Central memory CD8-positive, alpha-beta T cell (primary cell): ENCODE data around the gene SUMO3.

Experiments
- ATAC-seq: fragments of 150-1000 bp; cut with Tn5 transposase; replicated peaks from 2 replicates; pipeline ENCODE4 v1.10.0; 2022; ENCODE audit warnings: mild to moderate bottlenecking, moderate FRiP score, moderate number of reproducible peaks; ENCODE audit not compliant: poor library complexity, severe bottlenecking; ENCODE audit errors: extremely low read depth
- DNase-seq, 2 donors: peaks; one replicate each; pipeline ENCODE4 v3.0.0; 2021; ENCODE audit warnings: low spot score in 2 of 2
- H3K27ac Mint-ChIP-seq: one replicate; pipeline ENCODE4 v1.8.0; 2022; ENCODE audit warnings: low read depth, mild to moderate bottlenecking, moderate library complexity, mixed read lengths
- H3K27me3 Mint-ChIP-seq: one replicate; pipeline ENCODE4 v1.8.0; 2022; ENCODE audit warnings: mixed read lengths
- H3K36me3 Mint-ChIP-seq: one replicate; pipeline ENCODE4 v1.8.0; 2022; ENCODE audit warnings: mild to moderate bottlenecking, moderate library complexity, mixed read lengths; ENCODE audit not compliant: insufficient read depth
- H3K4me1 Mint-ChIP-seq: one replicate; pipeline ENCODE4 v1.8.0; 2022; ENCODE audit warnings: mixed read lengths
- H3K4me3 Mint-ChIP-seq: one replicate; pipeline ENCODE4 v1.8.0; 2022; ENCODE audit warnings: mild to moderate bottlenecking, moderate library complexity, mixed read lengths
- H3K9me3 Mint-ChIP-seq: one replicate; pipeline ENCODE4 v1.8.0; 2022; ENCODE audit warnings: mixed read lengths

Gene SUMO3

GRCh38 chr21:44801468-44802395 is 16.1 kb downstream of the SUMO3 start, which contains the start of gene UBE2G2:
Gene UBE2G2, minus strand, starts transcription at chr21:44801820. Its CDS starts 72 bp downstream, at chr21:44801748.
- Mint-ChIP-seq H3K4me1 (peaks cover 42% of the 10 kb centered on the region), H3K27me3 (no peaks in the 10 kb centered on the region), H3K36me3 (peaks cover 30% of the 10 kb centered on the region), H3K27ac (peak within 1 kb of the TSS; percentile 78), H3K9me3 (no peaks in the 10 kb centered on the region), H3K4me3 (peak within 1 kb of the TSS; percentile 89)
- peak; percentile 93 for ATAC-seq
- peak; percentile 79 to 82 for DNase-seq

GRCh38 chr21:44800971-44801467 is 16.8 kb downstream of the SUMO3 start:
- H3K9me3 Mint-ChIP-seq: no peaks in the 10 kb centered on the region
- peak; percentile 78 for ATAC-seq
- DNase-seq: no peak
- H3K27ac Mint-ChIP-seq: peak overlapping the region; percentile 75
- peaks cover 49% of the 10 kb centered on the region for H3K4me1 Mint-ChIP-seq
- H3K4me3 Mint-ChIP-seq: peak overlapping the region; percentile 89
- H3K27me3 Mint-ChIP-seq: no peaks in the 10 kb centered on the region
- H3K36me3 Mint-ChIP-seq: peaks cover 26% of the 10 kb centered on the region

GRCh38 chr21:44800103-44800502 is 17.8 kb downstream of the SUMO3 start:
- Mint-ChIP-seq H3K4me1 (peaks cover 50% of the 10 kb centered on the region), H3K36me3 (peaks cover 21% of the 10 kb centered on the region), H3K9me3 (no peaks in the 10 kb centered on the region), H3K27ac (no peak overlapping the region), H3K27me3 (no peaks in the 10 kb centered on the region), H3K4me3 (peak overlapping the region; percentile 89)
- DNase-seq (no peak), ATAC-seq (no peak)

- Mint-ChIP-seq H3K9me3 (no peaks in the 10 kb centered on the region), H3K36me3 (peaks cover 21% of the 10 kb centered on the region), H3K4me1 (peaks cover 50% of the 10 kb centered on the region), H3K4me3 (peak overlapping the region; percentile 89), H3K27ac (peak overlapping the region; percentile 10), H3K27me3 (no peaks in the 10 kb centered on the region)
- ATAC-seq (no peak), DNase-seq (no peak)
Observed at GRCh38 chr21:44799646-44800045, 18.2 kb downstream of the SUMO3 start.

GRCh38 chr21:44797775-44798174 is 20.1 kb downstream of the SUMO3 start:
- H3K27me3 Mint-ChIP-seq: no peaks in the 10 kb centered on the region
- H3K4me3 Mint-ChIP-seq: no peak overlapping the region
- DNase-seq (no peak), ATAC-seq (no peak)
- peaks cover 19% of the 10 kb centered on the region for H3K36me3 Mint-ChIP-seq
- peaks cover 53% of the 10 kb centered on the region for H3K4me1 Mint-ChIP-seq
- H3K9me3 Mint-ChIP-seq: no peaks in the 10 kb centered on the region
- H3K27ac Mint-ChIP-seq: no peak overlapping the region

- peaks cover 52% of the 10 kb centered on the region for H3K4me1 Mint-ChIP-seq
- no peak overlapping the region for H3K27ac Mint-ChIP-seq
- H3K4me3 Mint-ChIP-seq: no peak overlapping the region
- peaks cover 23% of the 10 kb centered on the region for H3K36me3 Mint-ChIP-seq
- no peaks in the 10 kb centered on the region for H3K27me3 Mint-ChIP-seq
- ATAC-seq: no peak
- no peak for DNase-seq
- no peaks in the 10 kb centered on the region for H3K9me3 Mint-ChIP-seq
Observed at GRCh38 chr21:44795342-44795741, 22.5 kb downstream of the SUMO3 start.

- H3K4me3 Mint-ChIP-seq: no peak overlapping the region
- peaks cover 20% of the 10 kb centered on the region for H3K36me3 Mint-ChIP-seq
- no peak for DNase-seq
- H3K4me1 Mint-ChIP-seq: peaks cover 48% of the 10 kb centered on the region
- no peak for ATAC-seq
- H3K9me3 Mint-ChIP-seq: no peaks in the 10 kb centered on the region
- no peak overlapping the region for H3K27ac Mint-ChIP-seq
- H3K27me3 Mint-ChIP-seq: no peaks in the 10 kb centered on the region
Observed at GRCh38 chr21:44793592-44794374, 24.1 kb downstream of the SUMO3 start.

GRCh38 chr21:44792702-44793591 is 24.9 kb downstream of the SUMO3 start:
- peak; percentile 77 for ATAC-seq
- peak; percentile 32 for DNase-seq
- Mint-ChIP-seq H3K4me1 (peaks cover 42% of the 10 kb centered on the region), H3K27me3 (no peaks in the 10 kb centered on the region), H3K4me3 (no peak overlapping the region), H3K27ac (no peak overlapping the region), H3K36me3 (peaks cover 17% of the 10 kb centered on the region), H3K9me3 (no peaks in the 10 kb centered on the region)

- no peaks in the 10 kb centered on the region for H3K27me3 Mint-ChIP-seq
- H3K4me3 Mint-ChIP-seq: no peak overlapping the region
- peaks cover 19% of the 10 kb centered on the region for H3K36me3 Mint-ChIP-seq
- H3K4me1 Mint-ChIP-seq: peaks cover 40% of the 10 kb centered on the region
- no peak for ATAC-seq
- H3K27ac Mint-ChIP-seq: no peak overlapping the region
- no peak for DNase-seq
- H3K9me3 Mint-ChIP-seq: no peaks in the 10 kb centered on the region
Observed at GRCh38 chr21:44791993-44792392, 25.9 kb downstream of the SUMO3 start.

- H3K4me3 Mint-ChIP-seq: no peak overlapping the region
- no peak for ATAC-seq
- peaks cover 33% of the 10 kb centered on the region for H3K4me1 Mint-ChIP-seq
- H3K36me3 Mint-ChIP-seq: peaks cover 20% of the 10 kb centered on the region
- peak overlapping the region; percentile 50 for H3K27ac Mint-ChIP-seq
- no peaks in the 10 kb centered on the region for H3K27me3 Mint-ChIP-seq
- no peak for DNase-seq
- no peaks in the 10 kb centered on the region for H3K9me3 Mint-ChIP-seq
Observed at GRCh38 chr21:44791246-44791645, 26.6 kb downstream of the SUMO3 start.

GRCh38 chr21:44790368-44790767 is 27.5 kb downstream of the SUMO3 start:
- Mint-ChIP-seq H3K4me3 (no peak overlapping the region), H3K9me3 (no peaks in the 10 kb centered on the region), H3K27me3 (no peaks in the 10 kb centered on the region), H3K36me3 (peaks cover 23% of the 10 kb centered on the region), H3K4me1 (peaks cover 35% of the 10 kb centered on the region), H3K27ac (peak overlapping the region; percentile 50)
- no peak for DNase-seq
- ATAC-seq: no peak

GRCh38 chr21:44789880-44790279 is 28.0 kb downstream of the SUMO3 start:
- ATAC-seq (no peak), DNase-seq (no peak)
- Mint-ChIP-seq H3K9me3 (no peaks in the 10 kb centered on the region), H3K27me3 (no peaks in the 10 kb centered on the region), H3K27ac (no peak overlapping the region), H3K36me3 (peaks cover 23% of the 10 kb centered on the region), H3K4me1 (peaks cover 35% of the 10 kb centered on the region), H3K4me3 (no peak overlapping the region)
